Activated T-helper 1 cell treated with Interleukin-2 at 50 U/mL for 16 hours (primary cell): ENCODE data around the gene KHDC3L.
"Not testable (repeated sequence)": the region's sequence is repeated elsewhere in the genome, so short reads cannot be mapped to it uniquely, and the experiment has no call there.

Experiments
- DNase-seq: peaks from one replicate; pipeline ENCODE4 v3.0.0-alpha.2; 2020; ENCODE audit warnings: low read depth

The KHDC3L gene

GRCh38 chr6:73369563-73369962 lies 7.1 kb downstream of the KHDC3L start, which contains the start of gene OOEP:
Gene OOEP, minus strand, starts transcription at chr6:73369897. Its CDS starts 105 bp downstream, at chr6:73369792.
- no peak for DNase-seq

GRCh38 chr6:73371984-73372383 lies 9.5 kb downstream of the KHDC3L start:
- no peak for DNase-seq

DNA sequence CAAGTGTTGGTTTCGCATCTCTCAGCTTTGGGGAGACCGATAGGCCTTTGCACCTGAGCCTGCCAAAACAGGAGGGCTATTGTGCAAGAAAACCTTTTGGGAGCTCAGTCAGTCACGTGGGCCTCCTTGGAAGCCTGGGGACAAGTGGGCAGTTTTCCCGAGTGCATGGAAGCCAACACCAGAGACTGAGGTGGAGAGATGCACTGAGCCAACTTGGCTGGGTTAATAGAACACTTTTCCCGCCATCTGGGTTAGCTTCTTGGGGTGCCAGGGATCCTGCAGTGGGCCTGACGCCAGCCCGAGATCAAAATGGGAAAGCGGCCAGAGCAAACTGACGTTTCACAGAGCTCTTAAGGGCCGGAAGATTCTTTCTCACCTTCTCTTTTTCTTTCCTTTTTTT lies 10.1 kb downstream of the KHDC3L start:
- no peak for DNase-seq

GRCh38 chr6:73375216-73375615 lies 12.8 kb downstream of the KHDC3L start:
- DNase-seq: no peak

GRCh38 chr6:73377225-73377624 lies 14.8 kb downstream of the KHDC3L start:
- DNase-seq: no peak

DNA sequence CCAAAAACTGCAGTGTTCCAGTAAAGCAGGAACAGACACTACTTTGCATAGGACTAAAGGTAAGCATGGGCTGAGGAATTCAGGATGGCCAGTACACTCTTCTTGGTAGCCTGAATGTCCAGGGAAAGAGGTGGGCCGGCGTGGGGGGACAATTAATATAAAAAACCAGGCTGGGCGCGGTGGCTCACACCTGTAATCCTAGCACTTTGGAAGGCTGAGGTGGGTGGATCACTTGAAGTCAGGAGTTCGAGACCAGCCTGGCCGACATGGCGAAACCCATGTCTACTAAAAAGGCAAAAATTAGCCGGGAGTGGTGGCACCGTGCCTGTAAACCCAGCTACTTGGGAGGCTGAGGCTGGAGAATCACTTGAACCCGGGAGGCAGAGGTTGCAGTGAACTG lies 19.1 kb downstream of the KHDC3L start:
- DNase-seq: not testable (repeated sequence)

- no peak for DNase-seq
Measured at GRCh38 chr6:73382462-73383113, 20.1 kb downstream of the KHDC3L start.

GRCh38 chr6:73388433-73388799 lies 26.0 kb downstream of the KHDC3L start:
- no peak for DNase-seq

DNA sequence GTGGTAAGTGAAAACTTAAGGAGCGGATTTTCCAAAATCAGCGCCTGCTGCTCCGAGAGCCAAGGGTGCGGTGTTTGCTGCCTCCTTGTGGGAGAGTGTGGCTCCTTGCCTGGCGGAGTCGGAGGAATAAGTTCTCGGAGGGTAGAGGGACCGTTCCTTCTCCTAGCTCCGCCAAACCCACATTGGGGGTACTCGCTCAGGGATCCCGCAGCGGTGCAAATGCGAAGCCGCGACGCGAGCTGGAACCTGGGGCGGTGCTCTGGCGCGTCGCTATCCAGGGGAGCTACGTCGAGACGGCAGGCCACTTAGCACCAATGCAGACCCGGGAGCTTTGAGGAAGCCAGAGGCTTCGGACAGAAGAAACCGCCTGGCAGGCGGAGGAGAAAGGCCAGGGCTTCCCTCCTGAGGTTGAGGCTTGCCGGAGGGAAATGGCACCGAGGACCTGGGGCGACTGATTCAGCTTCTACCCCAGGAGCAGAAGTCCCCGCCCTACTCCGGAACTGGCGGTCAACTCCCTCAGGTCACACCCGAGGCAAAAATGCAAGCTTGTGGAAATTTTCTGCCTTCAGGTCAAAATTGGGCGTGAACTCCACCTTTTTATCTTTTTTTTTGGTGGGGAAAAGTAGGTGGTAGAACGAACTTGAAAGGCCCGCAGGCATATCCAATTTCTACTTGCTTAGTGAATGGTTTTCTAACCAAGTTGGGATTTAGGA lies 26.5 kb downstream of the KHDC3L start:
- peak; percentile 33 for DNase-seq

- no peak for DNase-seq
Measured at GRCh38 chr6:73389854-73390253, 27.4 kb downstream of the KHDC3L start.

DNA sequence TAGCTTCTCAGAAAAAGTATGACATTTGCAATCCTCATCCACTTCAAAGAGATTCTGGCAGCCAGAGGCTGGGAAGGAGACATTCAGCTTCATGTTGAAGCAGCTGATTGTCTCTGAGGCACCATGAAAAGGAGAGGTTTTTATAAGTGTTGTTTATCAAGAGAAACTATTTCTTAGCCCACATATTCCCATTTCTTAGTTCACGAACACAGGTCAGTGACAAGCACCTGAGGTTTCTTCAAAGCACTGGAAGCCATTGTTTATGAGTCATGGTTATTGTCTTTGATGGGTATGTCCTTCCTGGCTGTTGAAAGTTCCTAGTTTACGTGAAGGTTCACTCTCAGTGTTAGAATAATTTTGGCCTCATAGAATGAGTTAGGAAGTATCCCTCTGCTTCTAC lies 29.2 kb downstream of the KHDC3L start:
- no peak for DNase-seq

GRCh38 chr6:73392188-73392587 lies 29.7 kb downstream of the KHDC3L start:
- not testable (repeated sequence) for DNase-seq

- DNase-seq: no peak
Measured at GRCh38 chr6:73393278-73393677, 30.8 kb downstream of the KHDC3L start.

GRCh38 chr6:73394577-73395354 lies 32.3 kb downstream of the KHDC3L start, which contains the start of gene DDX43:
Gene DDX43, plus strand, starts transcription at chr6:73394828. Its CDS starts 78 bp downstream, at chr6:73394906.
- no peak for DNase-seq

DNA sequence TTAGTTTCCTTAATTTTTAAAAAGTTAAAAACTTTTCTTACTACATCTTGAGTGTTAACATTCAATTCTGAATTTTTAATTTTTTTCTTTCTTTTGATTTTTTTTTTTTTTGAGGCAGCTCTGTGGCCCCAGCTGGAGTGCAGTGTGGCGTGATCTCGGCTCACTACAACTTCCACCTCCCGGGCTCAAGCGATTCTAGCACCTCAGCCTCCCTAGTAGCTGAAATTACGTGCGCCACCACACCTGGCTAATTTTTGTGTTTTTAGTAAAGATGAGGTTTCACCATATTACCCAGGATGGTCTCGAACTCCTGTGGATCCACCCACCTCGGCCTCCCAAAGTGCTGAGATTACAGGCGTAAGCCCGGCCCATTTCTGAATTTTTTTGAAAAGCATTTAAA lies 33.4 kb downstream of the KHDC3L start:
- no peak for DNase-seq

DNA sequence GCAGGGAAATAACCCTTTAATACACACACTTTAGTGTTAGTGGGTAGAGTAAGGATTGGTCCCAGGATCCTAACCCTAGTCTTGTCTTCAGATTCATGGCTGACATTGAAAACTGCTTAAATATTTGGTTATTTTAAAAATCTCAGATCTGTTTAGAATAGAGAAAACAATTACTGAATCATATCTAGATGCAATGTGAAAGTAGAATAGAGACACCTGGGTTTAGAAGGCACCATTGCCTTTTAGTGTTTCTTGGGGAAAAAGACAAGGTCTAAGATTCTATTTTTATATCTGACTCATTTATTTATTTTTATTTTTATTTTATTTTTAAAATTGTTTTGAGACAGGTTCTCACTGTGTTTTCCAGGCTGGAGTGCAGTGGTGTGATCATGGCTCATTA lies 38.2 kb downstream of the KHDC3L start:
- DNase-seq: no peak

GRCh38 chr6:73409395-73409794 lies 46.9 kb downstream of the KHDC3L start:
- DNase-seq: no peak

DNA sequence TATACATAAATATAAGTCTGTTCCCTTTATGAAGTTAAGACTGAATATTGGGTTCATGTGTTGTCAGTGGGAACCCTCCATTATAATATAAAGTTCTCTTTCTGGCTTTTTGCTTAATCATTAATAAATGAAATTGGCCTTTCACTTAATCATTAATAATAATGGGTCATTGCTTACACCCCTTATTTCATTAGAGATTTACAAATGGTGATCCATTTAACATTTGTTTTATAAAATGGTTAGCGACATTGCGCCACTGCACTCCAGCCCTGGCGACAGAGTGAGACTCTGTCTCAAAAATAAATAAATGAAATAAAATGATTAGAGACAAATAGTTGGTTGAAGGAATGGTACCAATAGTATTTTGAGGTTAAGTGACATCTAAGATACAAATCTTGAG lies 50.6 kb downstream of the KHDC3L start:
- DNase-seq: no peak
